Heart left ventricle (tissue), 16 donors: ENCODE data around the gene MKKS. TPM values are rescaled to one million over a fixed set of nuclear protein-coding genes. Genes with fewer than 3 reads are reported as not detected.
A peak's percentile ranks its signal among the peaks of the same experiment; 100 is the strongest.

ENCODE experiments used
- ATAC-seq, 4 donors: fragments of 200-7000 bp; cut with Tn5 transposase; one replicate each; pipeline ENCODE4 v1.9.1; 2020 to 2022; ENCODE audit warnings: moderate library complexity in 4 of 4, mild to moderate bottlenecking in 3 of 4, moderate number of reproducible peaks in 1 of 4
- DNase-seq, 5 donors: peaks; one replicate each; pipeline ENCODE4 v3.0.0-alpha.2; 2020
- H3K27ac ChIP-seq, 12 donors: fragments of 200-600 bp; sonication (generic) in 4 of 12; one replicate each; pipeline versions ENCODE4 v1.5.0 to v1.8.0; 2016 to 2022; ENCODE audit warnings: mild to moderate bottlenecking in 2 of 12
- H3K27me3 ChIP-seq, 9 donors: fragments of 200-600 bp; sonication (generic) in 2 of 9; one replicate each; pipeline versions ENCODE4 v1.5.1 to v1.8.0; 2016 to 2022; ENCODE audit warnings: mild to moderate bottlenecking in 3 of 9
- H3K36me3 ChIP-seq, 9 donors: fragments of 200-600 bp; sonication (generic) in 2 of 9; one replicate each; pipeline versions ENCODE4 v1.5.0 to v1.8.0; 2018 to 2022; ENCODE audit warnings: mild to moderate bottlenecking in 2 of 9
- H3K4me1 ChIP-seq, 12 donors: fragments of 200-600 bp; sonication (generic) in 4 of 12; one replicate each; pipeline versions ENCODE4 v1.5.0 to v1.8.0; 2016 to 2022; ENCODE audit warnings: mild to moderate bottlenecking in 3 of 12
- H3K4me3 ChIP-seq, 12 donors: fragments of 200-600 bp; sonication (generic) in 4 of 12; one replicate each; pipeline versions ENCODE4 v1.5.0 to v1.8.0; 2017 to 2022; ENCODE audit warnings: mild to moderate bottlenecking in 9 of 12, moderate library complexity in 4 of 12
- H3K9me3 ChIP-seq, 12 donors: fragments of 200-600 bp; sonication (generic) in 4 of 12; one replicate each; pipeline versions ENCODE4 v1.5.0 to v1.8.0; 2016 to 2022; ENCODE audit warnings: mild to moderate bottlenecking in 1 of 12
- POLR2A ChIP-seq, 2 donors: fragments of 450-650 bp; IDR thresholded peaks; one replicate each; pipeline ENCODE4 v1.6.1; 2017; ENCODE audit warnings: antibody characterized with exemption in 2 of 2, mild to moderate bottlenecking in 2 of 2, moderate library complexity in 2 of 2
- WGBS, 4 donors: extraction: QIAGEN DNeasy Blood & Tissue Kit in 2 of 4; methylation state at CpG; one replicate each; pipeline versions ENCODE4 v1.1.5 to v1.1.7; 2013 to 2018; 5-methylcytosine and 5-hydroxymethylcytosine counted together
- intact Hi-C, 10 donors: fragments of 100-400 bp; cut with DNase I; formaldehyde crosslinking; loops; one replicate each; pipeline versions ENCODE4 v1.11.1 to v1.14.2; 2022
- polyA plus RNA-seq, 2 donors: library from polyadenylated mRNA; stranded (reverse); fragments of 200-250 nt; gene quantifications; one replicate each; pipeline ENCODE4 v1.2.3, GENCODE V29; 2013
- total RNA-seq, 9 donors: library from RNA; depleted of rRNA in 2 of 9; stranded (reverse); fragments of >200 nt in 2 of 9; fragmentation: NEBNext Ultra II Directional in 3 of 9; extraction: Animal tissue kit (Norgen Biotek cat#: 25700) in 3 of 9; gene quantifications; one replicate each; pipeline versions ENCODE4 v1.1.0 to v1.2.4, GENCODE V29; 2016 to 2023
- TF ChIP-seq, protein P1 (sequence below), 12 donors: fragments of 200-600 bp; sonication (generic) in 4 of 12; IDR thresholded peaks; one replicate each; pipeline versions ENCODE4 v1.5.0 to v1.8.0; 2018 to 2022; ENCODE audit warnings: antibody characterized with exemption in 12 of 12, mild to moderate bottlenecking in 5 of 12
- donor health status: ischemic (EF 13 %, LVEDD 7.1; RV severe dilation, severe dysfunction).
- donor health status: healthy with polysubstance abuse.
- donor health status: DM: no; HTN: yes; CAD: no.
- donor health status: DM: no; HTN: no; CAD: no.
- donor health status: ischemic (EF 25% LVEDD 6.9; RV normal size, moderate dysfunction).
- donor health status: ischemic (EF 25% LVEDD 5.7; RV mildly dilated, moderate dysfunction).
- donor health status: healthy.
- donor health status: DM: yes; HTN: yes; CAD: no.
- donor health status: ischemic (EF 35%, LVEDD 5.7; RV mildly dilated, moderate dysfunction).
- donor health status: nonischemic (EF 11% LVEDD 7.7; RV severe dilation, severe dysfunction).
- donor health status: DM: yes; HTN: yes; CAD: no.
- donor health status: PGD.
- donor health status: ischemic (EF 29% LVEDD 5.4; RV normal size, mild dysfunction).
- donor health status: nonischemic (EF 23%, LVEDD 6.1; RV moderate dilation, normal function).

The MKKS gene
- total and polyA plus RNA-seq, 11 donors = 12.0 to 30.1 (median 19.0) TPM

DNA sequence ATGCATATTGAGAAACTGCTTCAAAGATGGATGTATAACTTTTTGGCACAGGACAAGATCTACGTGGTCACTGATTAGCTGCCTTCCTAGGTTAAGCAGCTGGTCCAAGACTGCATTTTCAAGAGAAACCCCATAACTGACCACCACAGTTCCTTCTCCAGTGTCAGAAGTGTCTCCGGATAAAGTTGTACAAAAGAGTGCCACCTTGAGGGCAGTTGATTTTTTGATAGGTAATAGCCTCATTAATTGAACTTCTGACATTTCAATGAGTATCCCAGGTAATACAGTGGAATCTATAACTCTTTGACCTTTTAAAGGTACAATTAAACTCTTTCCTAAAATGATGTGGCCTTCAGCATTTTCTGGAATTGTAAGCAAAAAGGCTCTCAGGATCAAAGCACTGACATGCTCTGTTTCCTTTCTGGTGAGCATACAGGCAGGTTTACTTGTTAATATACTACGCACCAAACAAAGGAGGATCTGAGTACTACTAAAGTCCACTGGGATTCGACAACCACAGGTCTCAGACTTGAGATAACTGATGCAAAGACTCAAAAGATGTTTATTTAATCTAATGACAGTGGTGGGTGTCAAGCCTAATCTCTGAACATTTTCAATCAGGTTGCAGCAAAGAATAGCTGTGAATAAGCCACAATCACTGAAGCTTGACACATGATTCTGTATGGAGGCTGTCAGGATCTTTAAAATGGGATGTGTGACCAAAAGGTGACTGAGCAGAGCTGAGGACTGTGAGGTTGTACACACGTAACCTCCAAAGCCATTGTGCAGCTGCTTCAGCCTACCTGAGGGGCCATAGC lies 21.2 kb downstream of the MKKS start:
- intact Hi-C loops = no loop called here
- no peaks in the 10 kb centered on the region for H3K9me3 ChIP-seq
- no peak overlapping the region for H3K27ac ChIP-seq
- 75 to 79% (median 77%) methylated on average over 5 of the region's 5 CpGs for WGBS, 4 donors
- TF ChIP-seq POLR2A (IDR thresholded peaks at IDR 0.05) = no peak
- TF ChIP-seq, protein P1, sequence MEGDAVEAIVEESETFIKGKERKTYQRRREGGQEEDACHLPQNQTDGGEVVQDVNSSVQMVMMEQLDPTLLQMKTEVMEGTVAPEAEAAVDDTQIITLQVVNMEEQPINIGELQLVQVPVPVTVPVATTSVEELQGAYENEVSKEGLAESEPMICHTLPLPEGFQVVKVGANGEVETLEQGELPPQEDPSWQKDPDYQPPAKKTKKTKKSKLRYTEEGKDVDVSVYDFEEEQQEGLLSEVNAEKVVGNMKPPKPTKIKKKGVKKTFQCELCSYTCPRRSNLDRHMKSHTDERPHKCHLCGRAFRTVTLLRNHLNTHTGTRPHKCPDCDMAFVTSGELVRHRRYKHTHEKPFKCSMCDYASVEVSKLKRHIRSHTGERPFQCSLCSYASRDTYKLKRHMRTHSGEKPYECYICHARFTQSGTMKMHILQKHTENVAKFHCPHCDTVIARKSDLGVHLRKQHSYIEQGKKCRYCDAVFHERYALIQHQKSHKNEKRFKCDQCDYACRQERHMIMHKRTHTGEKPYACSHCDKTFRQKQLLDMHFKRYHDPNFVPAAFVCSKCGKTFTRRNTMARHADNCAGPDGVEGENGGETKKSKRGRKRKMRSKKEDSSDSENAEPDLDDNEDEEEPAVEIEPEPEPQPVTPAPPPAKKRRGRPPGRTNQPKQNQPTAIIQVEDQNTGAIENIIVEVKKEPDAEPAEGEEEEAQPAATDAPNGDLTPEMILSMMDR (IDR thresholded peaks at IDR 0.05) = peak in 2 of 12 donors; percentile 12 to 17
- H3K27me3 ChIP-seq = no peaks in the 10 kb centered on the region
- no peak for ATAC-seq
- no peak overlapping the region for H3K4me3 ChIP-seq
- no peak for DNase-seq
- H3K36me3 ChIP-seq = peaks cover 0 to 46% (median 26%) of the 10 kb centered on the region in 9 donors
- H3K4me1 ChIP-seq = peaks cover 0 to 21% (median 12%) of the 10 kb centered on the region in 12 donors

DNA sequence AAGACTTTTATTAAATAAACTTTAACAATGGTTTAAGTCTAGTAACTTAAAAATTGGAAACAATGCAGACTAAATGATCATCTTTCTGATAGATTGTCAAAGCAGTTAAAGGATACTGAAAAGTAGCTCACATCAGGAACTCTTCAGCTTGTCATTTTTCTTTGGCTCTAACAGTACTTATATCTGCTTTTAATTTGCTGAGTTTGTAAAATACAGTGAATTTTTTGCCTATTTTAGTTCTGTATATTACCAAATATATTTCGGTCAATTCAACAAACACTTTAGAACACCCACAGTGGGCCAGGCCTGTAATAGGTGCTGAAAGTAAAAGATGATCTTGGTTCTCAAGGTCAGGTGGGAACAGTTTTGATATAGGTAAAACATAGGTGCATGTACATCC lies 22.3 kb downstream of the MKKS start:
- no peak overlapping the region for H3K4me3 ChIP-seq
- no peak for DNase-seq
- peaks cover 0 to 20% (median 10%) of the 10 kb centered on the region in 12 donors for H3K4me1 ChIP-seq
- no peak for ATAC-seq
- H3K27ac ChIP-seq = no peak overlapping the region
- no peaks in the 10 kb centered on the region for H3K9me3 ChIP-seq
- peaks cover 0 to 47% (median 36%) of the 10 kb centered on the region in 9 donors for H3K36me3 ChIP-seq
- H3K27me3 ChIP-seq = no peaks in the 10 kb centered on the region
- no peak for TF ChIP-seq POLR2A (IDR thresholded peaks at IDR 0.05)
- TF ChIP-seq, protein P1 (IDR thresholded peaks at IDR 0.05) = no peak
- 99 to 100% (median 100%) methylated on average over 1 of the region's 1 CpG for WGBS, 4 donors
- intact Hi-C loops = no loop called here

DNA sequence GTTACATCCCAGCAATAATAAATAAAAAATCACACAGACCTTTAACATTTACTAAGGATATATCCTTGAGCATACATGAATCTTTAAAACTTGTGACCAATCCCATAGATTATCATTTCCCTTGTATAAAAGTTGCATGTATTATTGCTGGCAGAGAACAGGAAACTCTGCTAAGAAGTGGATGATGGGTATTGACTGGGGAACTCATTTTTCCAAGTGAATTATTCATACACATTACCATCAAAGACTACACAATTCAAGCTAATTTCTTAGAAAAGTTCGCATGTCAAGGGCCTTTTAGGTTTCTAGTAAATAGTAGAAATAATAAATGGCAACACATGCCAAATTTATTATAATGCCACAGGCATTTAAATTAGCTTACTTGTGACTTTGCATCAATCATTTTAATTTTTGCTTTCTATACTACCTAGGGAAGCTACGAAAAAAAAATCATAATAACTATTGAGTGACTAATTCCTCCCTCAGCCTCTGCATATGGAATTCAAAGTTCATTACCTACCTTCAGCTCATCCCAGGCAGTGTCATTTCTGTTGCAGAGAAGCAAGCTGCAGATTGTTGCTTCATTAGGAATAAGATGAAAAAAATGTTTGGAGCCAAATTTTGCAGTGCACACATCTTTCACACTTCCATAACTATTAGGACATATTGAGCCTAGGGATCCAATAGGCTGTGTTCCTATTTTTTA lies 25.8 kb downstream of the MKKS start:
- 95 to 99% (median 98%) methylated on average over 2 of the region's 2 CpGs for WGBS, 4 donors
- ATAC-seq (no peak), DNase-seq (no peak)
- no peaks in the 10 kb centered on the region for H3K9me3 ChIP-seq
- H3K27ac ChIP-seq = no peak overlapping the region
- peaks cover 0 to 11% (median 0%) of the 10 kb centered on the region in 12 donors for H3K4me1 ChIP-seq
- H3K4me3 ChIP-seq = no peak overlapping the region
- H3K36me3 ChIP-seq = peaks cover 0 to 60% (median 52%) of the 10 kb centered on the region in 9 donors
- no peaks in the 10 kb centered on the region for H3K27me3 ChIP-seq
- TF ChIP-seq, protein P1 (IDR thresholded peaks at IDR 0.05) = no peak
- no peak for TF ChIP-seq POLR2A (IDR thresholded peaks at IDR 0.05)
- intact Hi-C loops = no loop called here

DNA sequence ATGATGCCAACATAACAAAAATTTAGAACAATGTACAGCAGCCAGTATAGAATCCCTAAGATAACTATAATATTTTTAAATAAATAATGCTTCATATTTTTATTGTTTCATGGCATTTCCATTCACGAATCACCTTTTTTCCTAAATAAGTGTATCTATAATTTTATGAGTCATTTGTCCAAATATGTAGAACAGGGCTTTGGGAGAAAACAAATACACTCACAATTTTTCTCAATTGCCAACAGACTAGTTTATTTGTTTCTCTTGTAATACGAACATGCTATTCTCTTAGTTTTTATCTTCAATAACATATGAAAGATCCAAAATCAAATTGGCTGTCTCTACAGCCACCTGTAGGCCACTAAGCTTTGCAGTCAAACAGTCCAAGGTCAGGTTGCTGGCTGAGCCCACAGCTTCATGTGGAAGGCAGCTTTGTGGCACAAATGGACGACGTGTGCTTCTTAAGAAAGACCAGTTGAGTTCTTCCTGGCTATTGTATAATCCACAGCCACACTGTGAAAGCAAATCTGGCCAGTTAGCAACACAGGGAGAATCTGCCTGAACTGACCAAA lies 29.0 kb downstream of the MKKS start:
- no peaks in the 10 kb centered on the region for H3K9me3 ChIP-seq
- no peak overlapping the region for H3K27ac ChIP-seq
- ATAC-seq = no peak
- H3K4me3 ChIP-seq = no peak overlapping the region
- 66 to 89% (median 81%) methylated on average over 4 of the region's 4 CpGs for WGBS, 4 donors
- peaks cover 0 to 43% (median 33%) of the 10 kb centered on the region in 9 donors for H3K36me3 ChIP-seq
- intact Hi-C loops = no loop called here
- TF ChIP-seq, protein P1 (IDR thresholded peaks at IDR 0.05) = no peak
- no peak for TF ChIP-seq POLR2A (IDR thresholded peaks at IDR 0.05)
- peaks cover 0 to 11% (median 0%) of the 10 kb centered on the region in 12 donors for H3K4me1 ChIP-seq
- H3K27me3 ChIP-seq = no peaks in the 10 kb centered on the region
- no peak for DNase-seq
